ENCODE results near the gene C12orf60.

DNA sequence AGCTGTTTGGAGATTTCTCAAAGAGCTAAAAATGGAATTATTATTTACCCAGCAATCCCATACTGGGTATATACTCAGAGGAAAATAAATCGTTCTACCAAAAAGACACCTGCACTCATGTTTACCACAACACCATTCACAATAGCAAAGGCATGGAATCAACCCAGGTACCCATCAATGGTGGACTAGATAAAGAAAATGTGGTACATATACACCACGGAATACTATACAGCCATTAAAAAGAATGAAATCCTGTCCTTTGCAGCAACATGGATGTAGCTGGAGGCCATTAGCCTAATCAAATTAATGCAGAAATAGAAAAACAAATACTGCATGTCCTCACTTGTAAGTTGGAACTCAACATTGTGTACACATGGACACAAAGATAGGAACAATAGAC is 38.1 kb upstream of the C12orf60 start:
- TF ChIP-seq CTCF (IDR thresholded peaks at IDR 0.05) (no peak), POLR2A (IDR thresholded peaks at IDR 0.05) (no peak)
